Urothelium cell line (cell line): ENCODE results near the gene TUBB4B.

ENCODE experiments used
- DNase-seq: peaks from one replicate; pipeline ENCODE4 v3.0.0; 2011; ENCODE audit warnings: low spot score, mixed read lengths
- FAIRE-seq: peaks from 2 replicates; lab custom pipeline; 2011; peaks lifted over from hg19 to GRCh38; lab: Jason Lieb, UNC

The TUBB4B gene

DNA sequence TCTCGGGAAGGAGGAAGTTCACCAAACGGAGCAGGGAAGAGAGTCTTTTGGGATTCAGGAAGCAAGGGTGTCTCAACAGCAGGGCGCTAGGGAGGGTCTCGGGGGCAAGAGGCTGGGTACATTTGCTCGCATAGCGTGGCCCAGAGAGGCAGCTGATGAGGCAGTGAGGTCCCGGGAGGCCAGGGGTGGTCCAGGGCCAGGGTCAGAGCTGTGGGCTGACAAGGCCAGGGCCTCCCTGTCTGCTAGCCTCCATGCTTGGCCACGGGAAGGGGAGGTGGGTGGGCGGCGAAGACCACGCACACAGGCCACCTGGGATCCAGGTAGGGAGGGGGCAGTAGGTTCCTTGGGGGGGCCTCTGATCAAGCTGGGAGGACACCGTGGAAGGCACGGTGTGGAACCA is 29.6 kb upstream of the TUBB4B start:
- DNase-seq, result no peak
- FAIRE-seq, result no peak

DNA sequence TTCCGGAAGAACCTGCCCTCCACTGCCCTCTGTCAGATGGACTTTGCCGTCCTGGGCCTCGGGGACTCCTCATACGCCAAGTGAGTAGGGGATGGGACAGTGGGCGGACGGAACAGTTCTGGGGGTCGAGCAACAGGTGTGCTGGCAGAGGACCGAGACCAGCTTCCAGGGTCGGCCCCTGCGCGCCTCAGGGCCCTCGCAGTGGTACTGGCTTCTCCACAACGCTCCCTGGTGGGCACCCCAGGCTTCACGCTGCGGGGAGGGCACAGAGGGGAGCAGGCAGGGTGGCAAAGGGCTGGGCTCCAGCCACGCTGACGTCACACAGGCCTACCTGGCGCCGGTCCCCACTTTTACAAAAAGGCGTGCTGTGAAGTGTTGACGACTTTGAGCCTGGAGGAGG is 28.6 kb upstream of the TUBB4B start:
- FAIRE-seq, result no peak
- no peak for DNase-seq

DNA sequence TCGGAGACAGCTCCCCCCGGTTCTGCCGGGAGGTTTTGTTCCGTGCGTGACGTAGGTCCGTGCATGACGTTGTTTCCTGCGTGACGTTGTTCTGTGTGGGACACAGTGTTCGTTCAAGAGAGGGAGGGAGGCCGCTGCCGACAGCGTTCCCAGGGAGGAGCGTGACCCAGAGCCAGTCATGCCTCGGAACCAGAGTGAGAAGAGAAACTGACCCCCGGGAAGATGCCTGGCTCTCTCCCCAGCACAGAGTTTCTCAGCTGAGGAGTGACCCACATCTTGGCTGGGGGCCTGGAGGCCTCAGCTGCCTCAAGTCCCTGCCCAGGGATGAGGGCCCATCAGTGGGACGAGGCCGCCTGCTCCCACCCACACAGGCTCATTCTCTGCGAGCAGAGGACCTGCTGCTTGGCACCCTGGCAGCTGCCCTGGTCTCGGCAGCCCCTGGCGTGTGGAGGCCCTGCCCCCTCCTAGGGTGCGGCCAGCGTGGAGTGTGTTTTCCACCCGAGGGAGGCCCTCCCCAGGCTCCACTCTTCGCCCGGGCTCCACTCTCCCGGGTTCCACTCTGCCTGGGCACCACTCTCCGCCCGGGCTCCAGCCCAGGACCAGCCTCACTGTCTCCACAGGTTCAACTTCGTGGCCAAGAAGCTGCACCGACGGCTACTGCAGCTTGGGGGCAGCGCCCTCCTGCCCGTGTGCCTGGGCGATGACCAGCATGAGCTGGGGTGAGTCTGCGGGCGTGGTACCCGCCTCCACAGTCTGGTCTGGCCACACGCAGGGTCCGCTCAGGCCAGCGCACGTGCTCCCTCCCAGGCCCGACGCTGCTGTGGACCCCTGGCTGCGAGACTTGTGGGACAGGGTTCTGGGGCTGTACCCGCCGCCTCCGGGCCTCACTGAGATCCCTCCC is 27.7 kb upstream of the TUBB4B start:
- DNase-seq, result no peak

DNA sequence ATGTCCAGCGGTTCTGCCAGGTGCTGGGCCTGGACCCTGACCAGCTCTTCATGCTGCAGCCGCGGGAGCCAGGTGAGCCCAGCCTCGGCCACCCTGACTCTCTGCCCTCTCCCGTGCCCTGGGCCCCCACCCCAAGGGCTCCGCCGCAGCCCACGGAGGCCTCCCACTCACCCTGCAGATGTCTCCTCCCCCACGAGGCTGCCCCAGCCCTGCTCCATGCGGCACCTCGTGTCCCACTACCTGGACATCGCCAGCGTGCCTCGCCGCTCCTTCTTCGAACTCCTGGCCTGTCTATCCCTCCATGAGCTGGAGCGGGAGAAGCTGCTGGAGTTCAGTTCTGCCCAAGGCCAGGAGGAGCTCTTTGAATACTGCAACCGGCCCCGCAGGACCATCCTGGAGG is 26.5 kb upstream of the TUBB4B start:
- no peak for FAIRE-seq

More for the DNA sequence above, 27.7 kb upstream of the TUBB4B start:
- no peak for FAIRE-seq

DNA sequence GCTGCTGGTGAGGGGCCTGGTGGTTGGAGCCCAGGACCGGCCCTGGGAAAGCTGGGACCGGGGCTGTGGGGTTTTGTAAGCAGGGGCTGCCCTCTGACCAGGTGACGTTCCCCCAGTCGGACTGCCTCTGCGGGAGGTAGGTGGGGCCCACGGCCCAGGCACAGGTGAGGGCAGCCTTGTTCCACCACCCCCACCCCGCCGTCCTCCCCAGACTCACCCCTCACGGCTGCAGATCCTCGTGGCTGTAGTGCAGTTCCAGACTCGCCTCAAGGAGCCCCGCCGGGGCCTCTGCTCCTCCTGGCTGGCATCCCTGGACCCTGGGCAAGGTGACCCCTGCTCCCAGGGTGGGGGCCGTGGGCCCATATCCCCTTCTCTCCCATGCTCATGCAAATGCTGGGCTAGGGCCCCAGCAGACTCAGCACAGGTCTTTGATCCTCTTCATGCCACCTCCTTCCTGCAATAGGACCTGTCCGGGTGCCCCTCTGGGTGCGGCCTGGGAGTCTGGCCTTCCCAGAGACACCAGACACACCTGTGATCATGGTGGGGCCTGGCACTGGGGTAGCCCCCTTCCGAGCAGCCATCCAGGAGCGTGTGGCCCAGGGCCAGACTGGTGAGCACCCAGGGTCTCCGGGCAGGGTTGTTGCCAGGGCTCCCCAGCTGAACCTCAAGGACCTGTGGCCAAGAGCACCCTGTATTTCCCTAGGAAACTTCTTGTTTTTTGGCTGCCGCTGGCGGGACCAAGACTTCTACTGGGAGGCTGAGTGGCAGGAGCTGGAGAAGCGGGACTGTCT is 25.7 kb upstream of the TUBB4B start:
- no peak for DNase-seq
- no peak for FAIRE-seq

More for the DNA sequence above, 26.5 kb upstream of the TUBB4B start:
- no peak for DNase-seq

DNA sequence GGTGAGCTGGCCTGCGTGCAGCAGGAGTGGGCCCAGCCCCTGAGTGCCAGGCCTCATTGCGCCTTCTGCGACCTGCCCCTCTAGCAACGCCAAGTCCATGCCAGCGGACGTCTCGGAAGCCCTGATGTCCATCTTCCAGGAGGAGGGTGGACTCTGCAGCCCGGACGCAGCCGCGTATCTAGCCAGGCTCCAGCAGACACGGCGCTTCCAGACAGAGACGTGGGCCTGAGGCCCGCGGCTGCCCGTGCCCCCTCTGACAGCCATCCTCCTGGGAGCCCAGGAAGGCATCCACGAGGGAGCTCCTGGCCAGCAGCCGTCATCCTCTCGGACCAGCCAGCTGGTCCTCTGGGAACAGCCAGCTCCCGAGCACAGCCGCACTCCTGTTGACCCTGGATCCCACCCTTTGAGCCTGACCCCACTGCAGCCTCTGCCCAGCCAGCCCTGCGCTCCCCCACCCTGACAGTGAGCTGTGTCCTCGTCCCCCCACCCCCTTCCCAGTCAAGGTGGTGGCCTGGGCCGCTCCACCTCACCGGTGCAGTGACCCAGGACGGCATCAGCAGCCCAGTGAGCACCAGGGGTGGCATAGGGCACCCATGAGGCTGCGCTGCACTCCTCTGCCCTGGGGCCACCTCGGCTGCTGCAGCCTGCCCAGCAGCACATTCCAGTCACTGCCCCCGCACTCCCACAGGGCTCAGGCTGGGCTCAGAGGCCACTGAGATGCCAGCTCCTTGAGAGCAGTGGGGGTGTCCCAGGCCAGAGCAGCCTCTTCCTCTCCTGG is 24.7 kb upstream of the TUBB4B start:
- no peak for FAIRE-seq
- DNase-seq, result no peak

DNA sequence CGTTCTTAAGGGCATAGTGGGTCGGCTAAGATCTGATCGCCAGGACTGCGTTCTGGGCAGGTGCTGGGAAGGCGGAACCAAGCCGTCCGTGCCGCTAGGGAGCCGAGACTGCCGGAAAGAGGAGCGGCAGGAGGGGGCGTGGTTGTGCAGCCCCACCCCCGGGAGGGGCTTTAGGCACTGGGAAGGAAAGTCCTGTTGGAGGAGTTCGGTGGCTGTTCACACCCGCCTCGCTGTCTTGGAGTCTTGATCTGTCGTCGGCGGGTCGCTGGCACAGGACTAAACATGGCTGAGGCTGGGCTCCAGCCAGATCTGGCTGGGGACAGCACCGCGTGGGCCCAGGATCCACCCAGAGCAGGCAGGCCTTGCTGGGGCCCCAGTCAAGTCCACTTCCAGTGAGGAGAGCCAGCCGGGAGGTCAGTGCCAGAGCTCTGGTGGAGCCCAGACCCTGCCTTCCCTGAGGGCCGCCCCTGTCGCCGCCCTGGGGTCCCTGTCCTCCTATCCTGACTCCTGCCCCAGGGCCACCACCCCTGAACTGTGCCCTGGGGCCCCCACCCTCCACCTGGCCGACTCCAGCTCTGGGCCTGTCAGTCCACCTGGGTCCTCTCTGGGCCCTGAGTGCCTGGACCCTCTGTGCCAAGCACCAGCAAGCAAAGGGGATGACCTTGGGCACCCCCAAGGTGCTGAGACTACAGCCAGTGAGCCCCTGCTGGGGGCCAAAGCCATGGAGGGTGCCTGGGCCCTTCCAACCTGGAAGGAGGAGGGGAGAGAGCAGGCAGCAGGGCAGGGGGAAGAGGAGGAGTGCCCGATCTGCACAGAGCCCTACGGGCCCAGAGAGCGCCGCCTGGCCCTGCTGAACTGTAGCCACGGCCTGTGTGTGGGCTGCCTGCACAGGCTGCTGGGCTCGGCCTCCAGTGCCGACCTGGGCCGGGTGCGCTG is 23.5 kb upstream of the TUBB4B start:
- no peak for FAIRE-seq
- no peak for DNase-seq

DNA sequence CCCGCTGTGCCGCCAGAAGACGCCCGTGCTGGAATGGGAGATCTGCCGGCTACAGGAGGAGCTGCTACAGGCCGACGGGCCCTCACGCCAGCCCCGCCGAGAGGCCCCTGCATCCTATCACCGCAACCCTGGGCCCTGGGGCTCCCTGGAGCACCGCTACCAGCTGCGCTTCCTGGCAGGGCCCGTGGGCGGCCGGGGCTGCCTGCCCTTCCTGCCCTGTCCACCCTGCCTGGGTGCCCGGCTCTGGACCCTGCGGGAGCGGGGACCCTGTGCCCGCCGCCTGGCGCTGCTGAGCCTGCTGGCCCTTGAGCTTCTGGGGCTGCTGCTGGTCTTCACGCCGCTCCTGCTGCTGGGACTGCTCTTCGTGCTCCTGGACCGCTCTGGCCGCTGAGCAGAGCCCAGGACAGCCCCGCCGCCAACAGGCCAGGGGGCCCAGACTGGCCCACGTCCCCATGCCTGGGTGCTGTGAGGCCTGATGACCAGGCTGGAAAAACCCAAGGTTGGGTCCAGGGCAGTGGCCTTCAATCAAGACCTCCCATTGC is 22.8 kb upstream of the TUBB4B start:
- no peak for FAIRE-seq

DNA sequence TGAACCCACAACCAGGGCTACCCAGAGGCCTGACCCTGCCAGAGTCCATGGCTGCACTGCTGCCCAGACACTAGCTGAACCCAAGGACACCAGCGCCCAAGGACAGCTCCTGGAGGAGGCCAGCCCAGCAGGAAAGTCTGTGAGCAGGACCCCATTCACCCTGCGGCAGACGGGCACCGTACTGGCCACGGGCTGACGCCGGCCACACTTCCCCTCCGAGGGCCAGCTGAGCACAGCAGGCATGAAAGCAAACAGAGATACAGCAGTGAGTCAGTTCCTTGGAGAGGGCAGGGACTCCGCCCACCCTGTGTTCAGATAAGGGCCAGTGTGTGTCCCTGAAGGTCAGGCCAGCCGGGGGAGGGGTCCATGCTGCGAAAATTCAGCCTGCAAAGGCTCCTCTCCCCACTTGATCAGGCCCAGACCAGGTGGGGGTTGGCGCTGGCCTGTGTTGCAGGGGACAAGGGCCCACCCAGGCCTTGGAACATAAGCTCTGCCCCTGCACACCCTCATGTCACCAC is 22.3 kb upstream of the TUBB4B start:
- DNase-seq (no peak), FAIRE-seq (no peak)

More for the DNA sequence above, 22.8 kb upstream of the TUBB4B start:
- DNase-seq, result no peak

DNA sequence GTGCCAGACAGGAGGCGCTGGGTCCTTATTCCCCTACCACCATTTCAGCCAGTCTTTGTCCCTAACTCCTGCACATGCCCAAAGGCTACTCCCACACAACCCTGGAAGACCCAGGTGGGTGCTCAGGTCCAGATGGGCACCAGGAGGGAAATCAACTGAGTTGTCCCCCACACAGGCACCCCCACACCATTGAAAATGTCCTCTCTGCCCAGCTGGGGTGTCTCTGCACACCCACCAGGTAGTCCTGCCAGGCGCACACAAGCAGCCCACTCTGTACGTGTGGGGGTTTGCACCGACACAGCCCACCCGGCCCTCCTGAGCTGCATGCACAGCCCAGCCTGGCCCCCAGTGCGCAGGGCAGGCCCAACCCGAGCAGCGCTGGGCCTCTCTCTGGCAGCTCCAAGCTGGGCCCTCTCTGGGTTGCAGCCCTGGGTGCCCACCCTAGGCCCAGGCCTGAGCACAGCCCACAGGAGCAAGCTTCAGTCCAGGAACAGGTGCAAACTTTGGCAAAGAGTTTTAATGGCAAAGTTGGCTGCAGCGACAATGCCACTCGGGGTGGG is 21.2 kb upstream of the TUBB4B start:
- FAIRE-seq, result no peak
- no peak for DNase-seq

DNA sequence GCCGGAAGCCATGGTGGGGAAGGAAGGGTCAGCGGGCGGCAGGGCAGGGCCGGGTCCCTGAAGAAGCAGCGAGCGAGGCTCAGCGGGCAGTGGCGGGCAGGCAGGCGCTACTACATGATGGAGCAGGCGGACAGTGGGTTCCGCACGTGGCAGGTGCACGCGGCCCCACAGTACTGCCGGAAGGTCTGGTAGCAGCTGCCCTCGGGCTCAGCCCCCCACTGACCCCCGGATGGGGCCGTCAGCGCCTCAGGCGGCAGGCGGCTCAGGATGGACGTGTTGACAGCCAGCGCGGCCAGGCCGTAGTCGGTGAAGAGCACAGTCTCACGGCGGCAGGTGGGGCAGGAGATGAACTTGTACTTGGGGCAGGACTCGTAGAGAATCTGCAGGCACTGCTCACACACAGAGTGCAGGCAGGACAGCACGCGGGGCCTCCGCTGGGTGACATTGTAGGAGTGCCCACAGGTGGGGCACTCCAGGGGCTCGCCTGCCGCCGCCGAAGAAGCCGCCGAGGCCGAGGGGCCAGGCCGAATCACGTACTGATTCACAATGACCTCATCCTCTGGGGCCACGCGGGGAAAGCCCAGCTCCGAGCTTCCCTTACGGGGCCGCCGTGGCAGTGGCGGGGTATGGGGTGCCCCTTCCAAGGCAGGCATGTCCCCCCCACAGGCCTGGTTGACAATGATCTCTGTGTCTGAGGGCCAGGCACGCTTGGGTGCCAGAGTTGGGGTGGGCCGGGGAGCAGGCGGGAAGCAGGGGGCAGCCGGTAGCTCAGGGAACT is 20.6 kb upstream of the TUBB4B start:
- DNase-seq (no peak), FAIRE-seq (no peak)

DNA sequence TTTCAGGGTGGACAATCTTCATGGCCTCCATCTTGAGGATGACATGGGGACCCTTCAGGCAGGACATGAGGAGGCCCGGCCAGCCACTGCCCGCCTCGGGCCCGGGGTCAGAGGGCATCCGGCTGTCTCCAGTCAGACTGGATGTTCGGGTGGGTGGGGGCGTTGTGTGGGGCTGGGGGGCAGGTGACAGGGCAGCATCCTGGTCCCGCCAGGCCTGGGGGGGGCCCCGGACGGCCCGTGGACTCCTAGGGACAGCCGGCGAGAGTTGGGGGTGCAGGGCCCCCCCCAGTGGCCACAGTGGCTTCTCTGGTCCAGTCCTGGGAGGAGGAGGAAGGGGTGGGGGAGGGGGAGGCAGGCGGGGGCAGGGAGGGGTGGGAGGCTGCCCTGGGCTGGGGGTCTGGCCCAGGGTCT is 20.0 kb upstream of the TUBB4B start:
- no peak for DNase-seq
- no peak for FAIRE-seq

DNA sequence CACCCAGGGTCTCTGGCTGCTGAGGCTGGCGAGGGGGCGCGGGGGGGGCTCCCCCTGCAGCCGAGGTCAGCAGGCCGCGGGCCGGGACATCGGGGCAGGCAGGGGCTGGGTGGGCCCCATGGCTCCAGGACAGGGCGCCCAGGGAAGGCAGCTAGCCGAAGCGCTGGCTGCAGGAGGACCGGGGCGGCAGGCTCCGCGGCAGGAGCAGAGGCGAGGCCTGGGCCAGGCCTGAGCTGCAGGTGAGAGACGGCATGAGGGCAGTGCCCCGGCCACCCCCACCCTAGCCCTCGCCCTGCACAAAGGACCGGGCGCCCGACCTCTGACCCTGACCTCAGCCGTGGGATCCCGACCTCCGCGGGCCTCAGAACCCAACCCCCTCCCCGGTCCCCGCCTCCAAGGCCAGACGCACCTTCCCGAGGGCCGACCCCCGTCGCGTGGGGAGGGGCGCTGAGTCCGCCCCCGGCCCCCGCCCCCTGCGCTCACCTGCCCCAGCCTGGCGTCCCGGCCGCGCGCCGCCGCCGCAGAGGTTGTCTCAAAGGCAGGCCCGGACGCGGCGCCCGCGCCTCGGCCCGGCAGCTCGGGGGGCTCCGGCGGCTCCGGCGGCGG is 19.5 kb upstream of the TUBB4B start:
- no peak for DNase-seq
- no peak for FAIRE-seq

DNA sequence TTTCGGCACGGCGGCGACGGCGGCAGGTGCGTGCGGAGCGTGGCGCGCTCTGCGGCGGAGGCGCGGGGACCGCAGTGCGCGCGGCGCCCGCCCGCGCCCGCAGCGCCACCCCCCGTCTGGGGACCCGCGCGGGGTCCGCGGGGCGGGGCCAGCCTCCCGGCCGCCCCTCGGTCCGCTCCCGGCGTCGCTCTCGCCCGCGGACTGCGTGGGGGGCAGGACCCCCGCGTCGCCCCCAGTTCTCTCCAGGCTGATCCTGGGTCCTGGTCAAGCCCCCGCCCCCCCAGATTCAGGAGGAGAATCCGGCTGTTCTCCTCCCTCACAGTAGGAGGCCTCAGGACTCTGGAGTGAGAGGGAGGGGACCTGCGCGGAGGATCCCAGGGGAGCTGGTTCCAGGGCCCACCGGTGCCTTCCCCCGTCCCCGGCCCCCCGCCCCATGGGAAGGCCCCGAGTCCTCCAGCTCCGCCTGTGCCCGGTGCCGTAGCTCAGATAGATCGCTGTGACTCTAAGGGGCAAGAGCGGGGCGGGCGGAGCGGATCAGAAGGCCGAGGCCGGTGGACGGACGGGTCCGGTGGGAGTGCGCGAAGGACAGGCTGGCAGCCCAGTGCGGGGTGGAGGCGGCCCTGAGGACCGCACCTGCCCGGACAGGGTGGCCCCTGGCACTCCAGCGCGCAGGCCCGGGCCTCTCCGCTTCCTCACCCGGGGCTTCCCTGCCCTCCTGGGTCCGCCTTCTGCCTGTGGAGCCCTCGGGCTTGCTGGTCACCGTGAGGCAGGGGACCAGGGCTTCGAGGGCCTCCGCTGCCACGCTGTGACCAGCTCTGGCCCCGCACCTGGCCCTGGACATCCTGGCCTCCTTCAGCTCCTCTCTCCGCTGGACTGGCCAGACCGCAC is 18.7 kb upstream of the TUBB4B start, which contains the start of gene RNF208:
RNF208 (minus strand) TSS at position 51 of the 888 bp plus-strand sequence. CDS start 1,028 bp downstream, outside the sequence.
- FAIRE-seq (no peak), DNase-seq (no peak)

DNA sequence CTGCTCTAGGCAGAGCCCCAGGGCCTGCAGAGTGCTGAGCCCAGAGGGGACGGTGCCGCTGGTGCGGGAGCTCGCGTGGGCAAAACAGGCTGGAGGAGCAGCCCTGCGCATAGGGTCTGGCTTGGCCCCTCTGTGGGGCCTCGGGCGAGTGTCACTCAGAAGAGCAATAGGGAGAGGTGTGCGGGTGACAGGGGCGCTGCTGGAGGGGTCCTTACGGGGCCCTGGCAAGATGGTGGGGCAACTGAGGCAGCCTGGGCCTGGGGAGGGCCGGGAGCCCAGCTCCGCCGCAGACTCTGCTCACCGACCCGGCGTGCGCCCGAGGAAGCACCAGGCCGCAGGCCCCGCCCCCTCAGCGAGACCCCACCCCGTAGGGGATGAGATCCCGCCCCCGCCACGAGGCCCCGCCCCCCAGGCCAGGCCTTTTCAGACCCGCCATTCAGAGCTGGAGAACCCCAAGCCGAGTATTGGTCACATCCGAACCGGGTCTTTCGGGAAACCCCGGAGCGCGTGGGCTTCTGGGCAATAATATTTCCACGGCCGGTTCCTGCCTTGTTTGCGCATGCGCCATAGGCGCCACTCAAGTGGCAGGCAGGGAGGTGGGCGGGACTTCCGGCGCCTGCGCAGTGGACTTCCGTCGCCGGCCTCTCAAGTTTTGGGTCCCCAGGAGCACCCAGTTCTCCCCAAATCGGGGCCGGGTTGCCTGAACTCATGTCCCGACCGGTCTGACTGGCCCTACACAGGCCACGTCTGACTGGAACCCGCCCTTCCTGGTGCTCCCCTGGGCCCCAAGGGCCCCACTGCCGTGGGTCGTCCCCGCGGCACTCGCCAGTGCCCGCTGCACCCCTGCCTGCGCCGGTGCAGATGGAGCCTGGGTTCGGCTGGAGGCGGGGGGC is 17.8 kb upstream of the TUBB4B start:
- peak; percentile 93 for DNase-seq
- peak; percentile 91 for FAIRE-seq
